Tibial nerve (tissue), 4 donors: ENCODE measurements around the gene STK39.

Source experiments
- CTCF ChIP-seq, 5 experiments: fragments of 200-600 bp in 3 of 5; fragments of 450-650 bp in 2 of 5; sonication (generic) in 3 of 5; IDR thresholded peaks; one replicate each; pipeline ENCODE4 v1.5.1; 2016 to 2019; ENCODE audit warnings: antibody characterized with exemption in 5 of 5, mild to moderate bottlenecking in 3 of 5, moderate library complexity in 2 of 5
- EP300 ChIP-seq, 2 donors: sonication (generic); formaldehyde crosslinking; IDR thresholded peaks; one replicate each; pipeline ENCODE4 v1.6.1; 2017; ENCODE audit warnings: antibody characterized with exemption in 2 of 2, mild to moderate bottlenecking in 1 of 2

GRCh38 chr2:168076731-168077130 is 170.7 kb downstream of the STK39 start:
- TF ChIP-seq CTCF (IDR thresholded peaks at IDR 0.05), result no peak
- TF ChIP-seq EP300 (IDR thresholded peaks at IDR 0.05), result no peak
